IMR-90 (cell line): Measurements from ENCODE around the gene GTF2A2. TPM values are rescaled to one million over a fixed set of nuclear protein-coding genes. Genes with fewer than 3 reads are reported as not detected.

ENCODE experiments used
- ATAC-seq: fragments of 200-7000 bp; cut with Tn5 transposase; 2 replicates; pipeline ENCODE4 v1.9.1; 2020; ENCODE audit warnings: low read depth, mild to moderate bottlenecking, moderate library complexity
- BruUV-seq: library from RNA; stranded (reverse); fragments of 400-500 nt; replicated peaks from 2 replicates; lab custom pipeline; 2021; lab: Mats Ljungman, UMichigan
- CTCF ChIA-PET: fragments of 300-600 bp; formaldehyde crosslinking; extraction: SDS; loops from one replicate; lab custom pipeline; 2021; ENCODE audit warnings: antibody characterized with exemption; lab: Yijun Ruan, JAX
- POLR2A ChIA-PET: fragments of 300-600 bp; sonication (Branson Sonifier 250); formaldehyde crosslinking; loops from one replicate; lab custom pipeline; 2022; ENCODE audit warnings: antibody characterized with exemption; ENCODE audit not compliant: unreplicated experiment; lab: Charles Lee
- DNase-seq: peaks from one replicate; pipeline ENCODE4 v3.0.0; 2013
- H2AFZ ChIP-seq: replicated peaks from 2 replicates; pipeline ENCODE3; 2013; ENCODE audit warnings: low read length, mild to moderate bottlenecking; ENCODE audit not compliant: poor library complexity
- H2AK5ac ChIP-seq: 2 replicates; pipeline ENCODE4 v1.6.1; 2013; ENCODE audit warnings: low read depth, low read length, inconsistent platforms
- H2AK9ac ChIP-seq: replicated peaks from 2 replicates; pipeline ENCODE3; 2013; ENCODE audit warnings: mild to moderate bottlenecking, low read depth, low read length, moderate library complexity; ENCODE audit not compliant: poor library complexity
- H2BK120ac ChIP-seq: 2 replicates; pipeline ENCODE4 v1.6.1; 2013; ENCODE audit warnings: low read depth, low read length, inconsistent platforms
- H2BK15ac ChIP-seq: 3 replicates; pipeline ENCODE4 v1.6.1; 2013; ENCODE audit warnings: low read depth, low read length, inconsistent platforms
- H2BK20ac ChIP-seq: 2 replicates; pipeline ENCODE4 v1.6.1; 2013; ENCODE audit warnings: low read depth, mild to moderate bottlenecking, inconsistent platforms, low read length, moderate library complexity
- H2BK5ac ChIP-seq: 2 replicates; pipeline ENCODE4 v1.6.1; 2013; ENCODE audit warnings: mild to moderate bottlenecking, low read depth, low read length, inconsistent platforms; ENCODE audit not compliant: poor library complexity, severe bottlenecking
- H3K14ac ChIP-seq: replicated peaks from 2 replicates; pipeline ENCODE4 v1.6.1; 2013; ENCODE audit warnings: low read depth, low read length, inconsistent platforms
- H3K18ac ChIP-seq: 2 replicates; pipeline ENCODE4 v1.6.1; 2013; ENCODE audit warnings: low read depth, low read length, control low read depth
- H3K23ac ChIP-seq: 2 replicates; pipeline ENCODE4 v1.6.1; 2013; ENCODE audit warnings: low read depth, low read length, inconsistent platforms
- H3K27ac ChIP-seq: 2 replicates; pipeline ENCODE4 v1.5.1; 2013; ENCODE audit warnings: mild to moderate bottlenecking, control low read depth, low read length; ENCODE audit not compliant: insufficient read depth
- H3K27me3 ChIP-seq: 2 replicates; pipeline ENCODE4 v1.6.1; 2013; ENCODE audit warnings: low read length; ENCODE audit not compliant: control insufficient read depth, insufficient read depth
- H3K36me3 ChIP-seq: 2 replicates; pipeline ENCODE4 v1.6.1; 2013; ENCODE audit warnings: low read length, mixed read lengths; ENCODE audit not compliant: control insufficient read depth, insufficient read depth
- H3K4ac ChIP-seq: 2 replicates; pipeline ENCODE4 v1.6.1; 2013; ENCODE audit warnings: low read depth, low read length, inconsistent platforms
- H3K4me1 ChIP-seq: 2 replicates; pipeline ENCODE4 v1.6.1; 2013; ENCODE audit warnings: low read length, mixed read lengths; ENCODE audit not compliant: control insufficient read depth, insufficient read depth
- H3K4me2 ChIP-seq: 2 replicates; pipeline ENCODE4 v1.6.1; 2013; ENCODE audit warnings: low read depth, mild to moderate bottlenecking, control low read depth, low read length, moderate library complexity
- H3K4me3 ChIP-seq: 2 replicates; pipeline ENCODE4 v1.5.1; 2013; ENCODE audit warnings: low read depth, mild to moderate bottlenecking, control low read depth, low read length, moderate library complexity; ENCODE audit not compliant: insufficient read depth
- H3K56ac ChIP-seq: 2 replicates; pipeline ENCODE4 v1.6.1; 2013; ENCODE audit warnings: low read length, inconsistent platforms; ENCODE audit not compliant: insufficient read depth; ENCODE audit errors: extremely low read depth
- H3K79me1 ChIP-seq, 2 experiments: 2 replicates each; pipeline ENCODE4 v1.6.1; 2013; ENCODE audit warnings: low read length in 2 of 2, inconsistent platforms in 1 of 2, low read depth in 1 of 2
- H3K9ac ChIP-seq: 2 replicates; pipeline ENCODE4 v1.6.1; 2013; ENCODE audit warnings: low read depth, low read length, control low read depth
- H3K9me1 ChIP-seq: 2 replicates; pipeline ENCODE4 v1.6.1; 2013; ENCODE audit warnings: low read length, inconsistent platforms; ENCODE audit not compliant: insufficient read depth
- H3K9me3 ChIP-seq: 2 replicates; pipeline ENCODE4 v1.6.1; 2013; ENCODE audit warnings: low read length; ENCODE audit not compliant: control insufficient read depth, insufficient read depth
- H4K20me1 ChIP-seq: 2 replicates; pipeline ENCODE4 v1.6.1; 2013; ENCODE audit warnings: low read length, inconsistent platforms; ENCODE audit not compliant: insufficient read depth
- H4K5ac ChIP-seq: 2 replicates; pipeline ENCODE4 v1.6.1; 2013; ENCODE audit warnings: mild to moderate bottlenecking, low read depth, low read length, control low read depth
- H4K8ac ChIP-seq, 2 experiments: 2 replicates each; pipeline ENCODE4 v1.6.1; 2013; ENCODE audit warnings: low read depth in 2 of 2, low read length in 2 of 2, control low read depth in 1 of 2, inconsistent platforms in 1 of 2
- H4K91ac ChIP-seq: 2 replicates; pipeline ENCODE4 v1.6.1; 2013; ENCODE audit warnings: low read depth, low read length, inconsistent platforms; ENCODE audit not compliant: insufficient read depth
- BHLHE40 ChIP-seq: fragments of 150-350 bp; IDR thresholded peaks from 2 replicates; pipeline ENCODE4 v1.6.1; 2016; ENCODE audit warnings: mild to moderate bottlenecking, low read depth, low read length
- CEBPB ChIP-seq: IDR thresholded peaks from 2 replicates; pipeline ENCODE4 v1.6.1; 2012; ENCODE audit warnings: low read depth, low read length, improper control_type of control experiment
- CHD1 ChIP-seq: IDR thresholded peaks from 2 replicates; pipeline ENCODE4 v1.6.1; 2012; ENCODE audit warnings: low read depth, low read length, improper control_type of control experiment
- FOS ChIP-seq: fragments of 150-350 bp; IDR thresholded peaks from 2 replicates; pipeline ENCODE4 v1.6.1; 2016; ENCODE audit warnings: low read depth, low read length
- MAFK ChIP-seq: IDR thresholded peaks from 2 replicates; pipeline ENCODE4 v1.6.1; 2012; ENCODE audit warnings: low read depth, low read length, improper control_type of control experiment
- MAZ ChIP-seq: IDR thresholded peaks from 2 replicates; pipeline ENCODE4 v1.6.1; 2012; ENCODE audit warnings: low read depth, mild to moderate bottlenecking, low read length, improper control_type of control experiment, moderate library complexity, borderline replicate concordance
- MXI1 ChIP-seq: IDR thresholded peaks from 2 replicates; pipeline ENCODE4 v1.6.1; 2012; ENCODE audit warnings: low read depth, mild to moderate bottlenecking, low read length, moderate library complexity, borderline replicate concordance
- NFE2L2 ChIP-seq: fragments of 150-350 bp; IDR thresholded peaks from 2 replicates; pipeline ENCODE4 v1.6.1; 2016; ENCODE audit warnings: low read depth, mild to moderate bottlenecking, low read length
- POLR2A ChIP-seq: IDR thresholded peaks from 2 replicates; pipeline ENCODE4 v1.6.1; 2012; ENCODE audit warnings: mild to moderate bottlenecking, low read depth, low read length
- RAD21 ChIP-seq: IDR thresholded peaks from 2 replicates; pipeline ENCODE4 v1.6.1; 2012; ENCODE audit warnings: low read length, improper control_type of control experiment
- RCOR1 ChIP-seq: IDR thresholded peaks from 2 replicates; pipeline ENCODE4 v1.6.1; 2012; ENCODE audit warnings: mild to moderate bottlenecking, low read length, improper control_type of control experiment; ENCODE audit not compliant: insufficient replicate concordance
- RFX5 ChIP-seq: IDR thresholded peaks from 2 replicates; pipeline ENCODE4 v1.8.0; 2012; ENCODE audit warnings: low read depth, mild to moderate bottlenecking, low read length, moderate library complexity
- SMC3 ChIP-seq: fragments of 150-350 bp; IDR thresholded peaks from 2 replicates; pipeline ENCODE4 v1.6.1; 2016; ENCODE audit warnings: low read depth, mild to moderate bottlenecking, antibody characterized with exemption, low read length, moderate library complexity
- WGBS, 2 experiments: methylation state at CpG; one replicate each; pipeline versions ENCODE4 v1.1.5 to v1.1.7; 2013; ENCODE audit warnings: missing lambda C conversion rate in 2 of 2; ENCODE audit not compliant: insufficient read length in 1 of 2; ENCODE audit errors: extremely low coverage in 2 of 2; 5-methylcytosine and 5-hydroxymethylcytosine counted together
- dilution Hi-C: fragments of 300-500 bp; cut with HindIII; formaldehyde crosslinking; loops from one replicate; pipeline ENCODE4 v1.14.3; 2018; ENCODE audit warnings: low sequenced_read_pairs; ENCODE audit not compliant: unreplicated experiment
- in situ Hi-C: fragments of 300-500 bp; cut with MboI; formaldehyde crosslinking; loops from 3 replicates; pipeline ENCODE4 v1.14.3; 2019; ENCODE audit warnings: low sequenced_read_pairs, inconsistent platforms, mixed read lengths
- intact Hi-C: fragments of 100-400 bp; cut with micrococcal nuclease; formaldehyde crosslinking; loops from 2 replicates; pipeline ENCODE4 v1.10.0; 2022
- polyA plus RNA-seq, 3 experiments: library from polyadenylated mRNA; depleted of rRNA; stranded (reverse); fragments of >200 nt; gene quantifications; 2 replicates each; pipeline ENCODE4 v1.2.3, GENCODE V29; 2012; ENCODE audit warnings: low replicate concordance in 1 of 3
- total RNA-seq: library from RNA; depleted of rRNA; stranded (reverse); fragments of >200 nt; gene quantifications from 2 replicates; pipeline ENCODE4 v1.2.3, GENCODE V29; 2012
- TF ChIP-seq, protein P1 (sequence below): fragments of 150-350 bp; IDR thresholded peaks from 2 replicates; pipeline ENCODE4 v1.6.1; 2017; ENCODE audit warnings: mild to moderate bottlenecking, antibody characterized with exemption, low read length, low read depth
- TF ChIP-seq, protein P2 (sequence below): fragments of 150-350 bp; IDR thresholded peaks from 2 replicates; pipeline ENCODE4 v1.6.1; 2016; ENCODE audit warnings: low read depth, mild to moderate bottlenecking, low read length, moderate library complexity, borderline replicate concordance
- TF ChIP-seq, protein P3 (sequence below): conservative IDR thresholded peaks from 2 replicates; pipeline ENCODE4 v1.5.1; 2012; ENCODE audit warnings: mild to moderate bottlenecking, low read depth, low read length, improper control_type of control experiment

The GTF2A2 gene
- total and polyA plus RNA-seq, 2 of the 4 experiments (the other 2 are of a cell fraction) = 10.2 to 29.9 TPM

- Histone ChIP-seq H4K5ac (no peak overlapping the region), H3K9me1 (no peaks in the 10 kb centered on the region), H2BK120ac (no peak overlapping the region), H2AK9ac (no peak overlapping the region), H3K14ac (no peak overlapping the region), H4K20me1 (no peaks in the 10 kb centered on the region), H2BK5ac (no peak overlapping the region), H3K9ac (no peak overlapping the region), H3K18ac (no peak overlapping the region), H3K27me3 (no peaks in the 10 kb centered on the region), H2BK15ac (no peak overlapping the region), H4K8ac (no peak overlapping the region), H2AK5ac (no peak overlapping the region), H3K9me3 (peaks cover 2% of the 10 kb centered on the region; the same call in 1 of the 2 replicates), H2BK20ac (no peak overlapping the region), H3K23ac (no peak overlapping the region), H3K4me3 (no peak overlapping the region), H2AFZ (no peak overlapping the region), H3K4me1 (no peaks in the 10 kb centered on the region), H3K4me2 (no peak overlapping the region), H3K56ac (no peak overlapping the region), H3K36me3 (no peaks in the 10 kb centered on the region), H3K27ac (no peak overlapping the region), H3K4ac (no peak overlapping the region), H4K91ac (no peak overlapping the region), H3K79me1 (no peaks in the 10 kb centered on the region)
- ATAC-seq = no peak
- no CpG with 5 or more reads among the region's 2 CpGs for WGBS, 2 experiments
- TF ChIP-seq RAD21 (no peak), RCOR1 (no peak), MAZ (no peak), MAFK (no peak), SMC3 (no peak), CEBPB (no peak), MXI1 (no peak), POLR2A (no peak), BHLHE40 (no peak), FOS (no peak), CHD1 (no peak), RFX5 (no peak), NFE2L2 (no peak)
- TF ChIP-seq, protein P1, sequence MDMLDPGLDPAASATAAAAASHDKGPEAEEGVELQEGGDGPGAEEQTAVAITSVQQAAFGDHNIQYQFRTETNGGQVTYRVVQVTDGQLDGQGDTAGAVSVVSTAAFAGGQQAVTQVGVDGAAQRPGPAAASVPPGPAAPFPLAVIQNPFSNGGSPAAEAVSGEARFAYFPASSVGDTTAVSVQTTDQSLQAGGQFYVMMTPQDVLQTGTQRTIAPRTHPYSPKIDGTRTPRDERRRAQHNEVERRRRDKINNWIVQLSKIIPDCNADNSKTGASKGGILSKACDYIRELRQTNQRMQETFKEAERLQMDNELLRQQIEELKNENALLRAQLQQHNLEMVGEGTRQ = no peak
- TF ChIP-seq, protein P2, sequence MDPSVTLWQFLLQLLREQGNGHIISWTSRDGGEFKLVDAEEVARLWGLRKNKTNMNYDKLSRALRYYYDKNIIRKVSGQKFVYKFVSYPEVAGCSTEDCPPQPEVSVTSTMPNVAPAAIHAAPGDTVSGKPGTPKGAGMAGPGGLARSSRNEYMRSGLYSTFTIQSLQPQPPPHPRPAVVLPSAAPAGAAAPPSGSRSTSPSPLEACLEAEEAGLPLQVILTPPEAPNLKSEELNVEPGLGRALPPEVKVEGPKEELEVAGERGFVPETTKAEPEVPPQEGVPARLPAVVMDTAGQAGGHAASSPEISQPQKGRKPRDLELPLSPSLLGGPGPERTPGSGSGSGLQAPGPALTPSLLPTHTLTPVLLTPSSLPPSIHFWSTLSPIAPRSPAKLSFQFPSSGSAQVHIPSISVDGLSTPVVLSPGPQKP = no peak
- TF ChIP-seq, protein P3, sequence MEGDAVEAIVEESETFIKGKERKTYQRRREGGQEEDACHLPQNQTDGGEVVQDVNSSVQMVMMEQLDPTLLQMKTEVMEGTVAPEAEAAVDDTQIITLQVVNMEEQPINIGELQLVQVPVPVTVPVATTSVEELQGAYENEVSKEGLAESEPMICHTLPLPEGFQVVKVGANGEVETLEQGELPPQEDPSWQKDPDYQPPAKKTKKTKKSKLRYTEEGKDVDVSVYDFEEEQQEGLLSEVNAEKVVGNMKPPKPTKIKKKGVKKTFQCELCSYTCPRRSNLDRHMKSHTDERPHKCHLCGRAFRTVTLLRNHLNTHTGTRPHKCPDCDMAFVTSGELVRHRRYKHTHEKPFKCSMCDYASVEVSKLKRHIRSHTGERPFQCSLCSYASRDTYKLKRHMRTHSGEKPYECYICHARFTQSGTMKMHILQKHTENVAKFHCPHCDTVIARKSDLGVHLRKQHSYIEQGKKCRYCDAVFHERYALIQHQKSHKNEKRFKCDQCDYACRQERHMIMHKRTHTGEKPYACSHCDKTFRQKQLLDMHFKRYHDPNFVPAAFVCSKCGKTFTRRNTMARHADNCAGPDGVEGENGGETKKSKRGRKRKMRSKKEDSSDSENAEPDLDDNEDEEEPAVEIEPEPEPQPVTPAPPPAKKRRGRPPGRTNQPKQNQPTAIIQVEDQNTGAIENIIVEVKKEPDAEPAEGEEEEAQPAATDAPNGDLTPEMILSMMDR = no peak
- DNase-seq = no peak
- BruUV-seq = no TSS peak
- ChIA-PET POLR2A (no interaction called here), CTCF (no interaction called here)
- in situ Hi-C loops = no loop called here
- dilution Hi-C loops = no loop called here
- intact Hi-C loops = no loop called here
These were observed 58.9 kb downstream of the GTF2A2 start for GRCh38 chr15:59598461-59598860.
